SK-N-SH treated with all-trans-retinoic acid at 6 μM for 48 hours (cell line): Measurements from ENCODE around the gene KRT74.

ENCODE experiments used
- ATAC-seq: fragments of 200-7000 bp; cut with Tn5 transposase; 3 replicates; pipeline ENCODE4 v1.9.1; 2020; ENCODE audit warnings: mild to moderate bottlenecking, moderate library complexity
- ARNTL ChIP-seq: fragments of 450-650 bp; formaldehyde crosslinking; IDR thresholded peaks from 2 replicates; pipeline ENCODE4 v1.5.0; 2020; ENCODE audit warnings: low read depth, mild to moderate bottlenecking, moderate library complexity, borderline replicate concordance
- BACH2 ChIP-seq: fragments of 250-450 bp; sonication (Bioruptor Pico); IDR thresholded peaks from 2 replicates; pipeline ENCODE4 v1.9.0; 2021; ENCODE audit warnings: mild to moderate bottlenecking, borderline replicate concordance
- CSDC2 ChIP-seq: fragments of 250-450 bp; sonication (Bioruptor Pico); IDR thresholded peaks from 2 replicates; pipeline ENCODE4 v1.5.0; 2020; ENCODE audit warnings: mild to moderate bottlenecking, moderate library complexity
- CSRNP3 ChIP-seq: fragments of 250-450 bp; sonication (Bioruptor Pico); IDR thresholded peaks from 2 replicates; pipeline ENCODE4 v1.5.1; 2021; ENCODE audit warnings: mild to moderate bottlenecking, moderate library complexity
- ESRRG ChIP-seq: fragments of 250-450 bp; sonication (Bioruptor Pico); IDR thresholded peaks from 2 replicates; pipeline ENCODE4 v1.6.1; 2021; ENCODE audit warnings: mild to moderate bottlenecking
- GLIS3 ChIP-seq: fragments of 250-450 bp; sonication (Bioruptor Pico); IDR thresholded peaks from 2 replicates; pipeline ENCODE4 v1.5.0; 2020; ENCODE audit warnings: mild to moderate bottlenecking, moderate library complexity
- ISL1 ChIP-seq: fragments of 250-450 bp; sonication (Bioruptor Pico); IDR thresholded peaks from 2 replicates; pipeline ENCODE4 v2.1.2; 2022; ENCODE audit warnings: mild to moderate bottlenecking, moderate library complexity
- OSR1 ChIP-seq: fragments of 250-450 bp; sonication (Bioruptor Pico); IDR thresholded peaks from 2 replicates; pipeline ENCODE4 v1.8.0; 2022; ENCODE audit warnings: moderate library complexity, mild to moderate bottlenecking, inconsistent platforms
- PATZ1 ChIP-seq: fragments of 250-450 bp; sonication (Bioruptor Pico); IDR thresholded peaks from 2 replicates; pipeline ENCODE4 v1.8.0; 2020; ENCODE audit warnings: mild to moderate bottlenecking, moderate library complexity, borderline replicate concordance
- POU6F1 ChIP-seq: fragments of 250-450 bp; sonication (Bioruptor Pico); IDR thresholded peaks from 2 replicates; pipeline ENCODE4 v1.8.0; 2021; ENCODE audit warnings: low read depth, mild to moderate bottlenecking, moderate library complexity, borderline replicate concordance
- PPARA ChIP-seq: fragments of 250-450 bp; sonication (Bioruptor Pico); IDR thresholded peaks from 2 replicates; pipeline ENCODE4 v1.5.0; 2020; ENCODE audit warnings: mild to moderate bottlenecking, borderline replicate concordance
- RARB ChIP-seq: fragments of 250-450 bp; sonication (Bioruptor Pico); IDR thresholded peaks from 2 replicates; pipeline ENCODE4 v1.8.0; 2021; ENCODE audit warnings: mild to moderate bottlenecking, moderate library complexity
- SNAI2 ChIP-seq: fragments of 250-450 bp; sonication (Bioruptor Pico); IDR thresholded peaks from 2 replicates; pipeline ENCODE4 v1.5.0; 2020; ENCODE audit warnings: mild to moderate bottlenecking, moderate library complexity
- TCF4 ChIP-seq: fragments of 250-450 bp; sonication (Bioruptor Pico); IDR thresholded peaks from 2 replicates; pipeline ENCODE4 v1.8.0; 2021; ENCODE audit warnings: mild to moderate bottlenecking, moderate library complexity, borderline replicate concordance
- TOX ChIP-seq: fragments of 250-450 bp; sonication (Bioruptor Pico); IDR thresholded peaks from 2 replicates; pipeline ENCODE4 v1.8.0; 2021; ENCODE audit warnings: mild to moderate bottlenecking, moderate library complexity, borderline replicate concordance
- TSHZ2 ChIP-seq: fragments of 250-450 bp; sonication (Bioruptor Pico); IDR thresholded peaks from 2 replicates; pipeline ENCODE4 v1.5.0; 2020; ENCODE audit warnings: mild to moderate bottlenecking, moderate library complexity
- ZC3H10 ChIP-seq: fragments of 250-450 bp; sonication (Bioruptor Pico); IDR thresholded peaks from 2 replicates; pipeline ENCODE4 v1.5.1; 2021; ENCODE audit warnings: mild to moderate bottlenecking, moderate library complexity
- ZFP30 ChIP-seq: fragments of 450-650 bp; formaldehyde crosslinking; IDR thresholded peaks from 2 replicates; pipeline ENCODE4 v1.5.0; 2022; ENCODE audit warnings: mild to moderate bottlenecking, moderate library complexity
- ZNF565 ChIP-seq: fragments of 450-650 bp; formaldehyde crosslinking; conservative IDR thresholded peaks from 2 replicates; pipeline ENCODE4 v1.5.0; 2020; ENCODE audit warnings: low read depth, mild to moderate bottlenecking, moderate library complexity
- ZNF70 ChIP-seq: fragments of 450-650 bp; formaldehyde crosslinking; IDR thresholded peaks from 2 replicates; pipeline ENCODE4 v1.5.0; 2020; ENCODE audit warnings: mild to moderate bottlenecking, moderate library complexity
- ZNF8 ChIP-seq: fragments of 450-650 bp; formaldehyde crosslinking; IDR thresholded peaks from 2 replicates; pipeline ENCODE4 v1.5.0; 2020; ENCODE audit warnings: mild to moderate bottlenecking, moderate library complexity

KRT74 gene

GRCh38 chr12:52519387-52519703 is 54.3 kb downstream of the KRT74 start:
- no peak for ATAC-seq
- TF ChIP-seq SNAI2 (no peak), TCF4 (CRISPR knock-in tag) (no peak), TSHZ2 (CRISPR knock-in tag) (no peak), ZC3H10 (no peak), PATZ1 (CRISPR knock-in tag) (no peak), ESRRG (no peak), OSR1 (CRISPR knock-in tag) (no peak), BACH2 (CRISPR knock-in tag) (no peak), RARB (CRISPR knock-in tag) (no peak), ZNF8 (CRISPR knock-in tag) (no peak), POU6F1 (CRISPR knock-in tag) (no peak), CSDC2 (CRISPR knock-in tag) (no peak), GLIS3 (CRISPR knock-in tag) (no peak), ZNF565 (CRISPR knock-in tag) (no peak), ZNF70 (CRISPR knock-in tag) (no peak)

GRCh38 chr12:52518574-52519386 is 54.9 kb downstream of the KRT74 start:
- TF ChIP-seq ZC3H10 (no peak), OSR1 (CRISPR knock-in tag) (no peak), ESRRG (no peak), BACH2 (CRISPR knock-in tag) (no peak), ZFP30 (CRISPR knock-in tag) (no peak), CSRNP3 (CRISPR knock-in tag) (no peak), ARNTL (no peak), ISL1 (no peak), TOX (no peak), PATZ1 (CRISPR knock-in tag) (no peak), ZNF8 (CRISPR knock-in tag) (no peak), ZNF70 (CRISPR knock-in tag) (no peak), PPARA (no peak), RARB (CRISPR knock-in tag) (no peak), POU6F1 (CRISPR knock-in tag) (no peak)
- ATAC-seq = no peak
